Measurements from ENCODE around the gene C1D.

DNA sequence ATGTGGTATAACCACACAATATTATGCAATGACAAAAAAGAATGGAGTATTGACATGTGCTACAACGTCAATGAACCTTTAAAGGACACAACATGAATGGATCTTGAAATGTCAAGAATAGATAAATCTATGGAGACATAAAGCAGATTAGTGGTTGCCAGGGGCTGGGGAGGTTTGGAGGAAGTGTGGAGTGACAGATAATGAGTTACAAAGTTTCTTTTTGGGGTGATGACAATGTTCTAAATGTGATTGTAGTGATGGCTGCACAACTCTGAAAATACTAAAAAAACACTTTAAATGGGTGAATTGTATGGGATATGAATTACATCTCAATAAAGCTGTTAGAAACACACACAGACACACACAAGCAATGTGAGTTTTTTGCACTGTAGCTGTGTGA is 37.4 kb upstream of the C1D start:
- TF ChIP-seq EZH2 (IDR thresholded peaks at IDR 0.05; ENCODE audit: low read depth, unreplicated experiment) (no peak), POLR2AphosphoS5 (IDR thresholded peaks at IDR 0.05; ENCODE audit: low read depth) (no peak)

Measured in GM23338 (cell line).